Loucy (cell line): ENCODE data around the gene MIA.

ENCODE experiments used
- EZH2phosphoT487 ChIP-seq: fragments of 200-600 bp; IDR thresholded peaks from 2 replicates; pipeline ENCODE4 v1.6.1; 2018; ENCODE audit warnings: antibody characterized with exemption, mild to moderate bottlenecking, moderate library complexity, borderline replicate concordance
- TF ChIP-seq, protein P1 (sequence below): fragments of 200-600 bp; sonication (generic); conservative IDR thresholded peaks from 2 replicates; pipeline ENCODE4 v1.5.1; 2014; ENCODE audit warnings: mild to moderate bottlenecking, antibody characterized with exemption, low read length

DNA sequence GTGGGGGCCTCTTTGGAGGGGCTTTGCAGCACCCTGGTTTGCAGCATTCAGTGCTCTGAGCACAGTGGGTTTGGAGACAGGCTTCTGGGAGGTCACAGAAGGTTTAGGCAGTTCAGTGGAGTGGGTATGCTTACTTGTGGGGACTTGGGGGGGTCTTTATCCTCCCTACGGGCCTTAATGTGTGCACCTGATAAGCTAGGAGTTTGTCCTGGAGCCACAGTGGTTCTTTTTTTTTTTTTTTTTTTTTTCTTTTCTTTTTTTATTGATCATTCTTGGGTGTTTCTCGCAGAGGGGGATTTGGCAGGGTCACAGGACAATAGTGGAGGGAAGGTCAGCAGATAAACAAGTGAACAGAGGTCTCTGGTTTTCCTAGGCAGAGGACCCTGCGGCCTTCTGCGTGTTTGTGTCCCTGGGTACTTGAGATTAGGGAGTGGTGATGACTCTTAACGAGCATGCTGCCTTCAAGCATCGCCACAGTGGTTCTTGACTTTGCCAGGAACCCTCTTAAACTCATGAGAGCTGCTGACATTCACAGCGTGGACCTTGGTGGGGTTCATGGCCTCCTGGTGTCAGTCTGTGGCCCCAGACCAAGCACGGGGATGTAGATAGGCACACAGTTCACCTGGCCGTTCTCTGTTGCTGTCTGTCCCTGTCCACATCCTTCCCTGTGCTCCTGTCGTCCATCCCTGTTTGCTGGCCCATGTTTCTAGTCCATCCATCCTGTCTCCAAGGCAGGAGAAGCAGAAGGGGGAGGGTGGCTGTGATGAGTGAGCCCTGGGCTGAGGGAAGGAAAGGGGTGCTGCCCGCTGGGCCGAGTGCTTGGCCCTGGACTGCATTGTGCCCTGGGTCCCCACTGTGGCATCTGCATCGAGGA, 26.3 kb downstream of the MIA start:
- TF ChIP-seq, protein P1, sequence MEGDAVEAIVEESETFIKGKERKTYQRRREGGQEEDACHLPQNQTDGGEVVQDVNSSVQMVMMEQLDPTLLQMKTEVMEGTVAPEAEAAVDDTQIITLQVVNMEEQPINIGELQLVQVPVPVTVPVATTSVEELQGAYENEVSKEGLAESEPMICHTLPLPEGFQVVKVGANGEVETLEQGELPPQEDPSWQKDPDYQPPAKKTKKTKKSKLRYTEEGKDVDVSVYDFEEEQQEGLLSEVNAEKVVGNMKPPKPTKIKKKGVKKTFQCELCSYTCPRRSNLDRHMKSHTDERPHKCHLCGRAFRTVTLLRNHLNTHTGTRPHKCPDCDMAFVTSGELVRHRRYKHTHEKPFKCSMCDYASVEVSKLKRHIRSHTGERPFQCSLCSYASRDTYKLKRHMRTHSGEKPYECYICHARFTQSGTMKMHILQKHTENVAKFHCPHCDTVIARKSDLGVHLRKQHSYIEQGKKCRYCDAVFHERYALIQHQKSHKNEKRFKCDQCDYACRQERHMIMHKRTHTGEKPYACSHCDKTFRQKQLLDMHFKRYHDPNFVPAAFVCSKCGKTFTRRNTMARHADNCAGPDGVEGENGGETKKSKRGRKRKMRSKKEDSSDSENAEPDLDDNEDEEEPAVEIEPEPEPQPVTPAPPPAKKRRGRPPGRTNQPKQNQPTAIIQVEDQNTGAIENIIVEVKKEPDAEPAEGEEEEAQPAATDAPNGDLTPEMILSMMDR = no peak
- no peak for TF ChIP-seq EZH2phosphoT487
